ENCODE data around the gene PARD6G.

GRCh38 chr18:80166725-80167124, 80.6 kb downstream of the PARD6G start:
- TF ChIP-seq CTCF (conservative IDR thresholded peaks at IDR 0.05; ENCODE audit: low read depth, low read length) (no peak), EZH2 (IDR thresholded peaks at IDR 0.05; ENCODE audit: low read length, unreplicated experiment) (no peak)

Measured in PC-3 (cell line).